Spleen (tissue), 11 donors: ENCODE data around the gene FOLR1. TPM values are rescaled to one million over a fixed set of nuclear protein-coding genes. Genes with fewer than 3 reads are reported as not detected.

ENCODE experiments used
- DNase-seq: peaks from one replicate; pipeline ENCODE4 v3.0.0-alpha.2; 2020
- H3K27ac ChIP-seq, 8 donors: fragments of 200-600 bp; sonication (generic) in 7 of 8; 1 replicate in 4 of 8; 2 replicates in 4 of 8; pipeline versions ENCODE4 v1.5.0 to v1.8.0; 2016 to 2021; ENCODE audit warnings: inconsistent platforms in 4 of 8, mild to moderate bottlenecking in 4 of 8, moderate library complexity in 1 of 8
- H3K27me3 ChIP-seq, 7 donors: fragments of 200-600 bp; sonication (generic) in 6 of 7; replicated peaks in 1 of 7; 1 replicate in 4 of 7; 2 replicates in 3 of 7; pipeline versions ENCODE4 v1.5.0 to v1.8.0; 2016 to 2021; ENCODE audit warnings: inconsistent platforms in 3 of 7, mild to moderate bottlenecking in 1 of 7
- H3K36me3 ChIP-seq, 6 donors: fragments of 200-600 bp; sonication (generic) in 5 of 6; 1 replicate in 4 of 6; 2 replicates in 2 of 6; pipeline versions ENCODE4 v1.5.0 to v1.8.0; 2016 to 2021; ENCODE audit warnings: inconsistent platforms in 2 of 6
- H3K4me1 ChIP-seq, 6 donors: fragments of 200-600 bp; sonication (generic) in 5 of 6; 1 replicate in 3 of 6; 2 replicates in 3 of 6; pipeline versions ENCODE4 v1.5.0 to v1.8.0; 2016 to 2021; ENCODE audit warnings: inconsistent platforms in 3 of 6
- H3K4me3 ChIP-seq, 8 donors: fragments of 200-600 bp; sonication (generic) in 7 of 8; 1 replicate in 4 of 8; 2 replicates in 4 of 8; pipeline versions ENCODE4 v1.5.0 to v1.8.0; 2016 to 2021; ENCODE audit warnings: inconsistent platforms in 4 of 8, mild to moderate bottlenecking in 4 of 8, moderate library complexity in 2 of 8
- H3K9me3 ChIP-seq, 8 donors: fragments of 200-600 bp; sonication (generic) in 7 of 8; 1 replicate in 4 of 8; 2 replicates in 4 of 8; pipeline versions ENCODE4 v1.5.0 to v1.8.0; 2016 to 2021; ENCODE audit warnings: inconsistent platforms in 4 of 8
- POLR2A ChIP-seq, 3 donors: fragments of 450-650 bp; IDR thresholded peaks; one replicate each; pipeline ENCODE4 v1.5.1; 2017; ENCODE audit warnings: antibody characterized with exemption in 3 of 3, mild to moderate bottlenecking in 1 of 3
- POLR2AphosphoS5 ChIP-seq, 3 donors: sonication (generic); formaldehyde crosslinking; IDR thresholded peaks; one replicate each; pipeline ENCODE4 v1.5.1; 2017; ENCODE audit warnings: antibody characterized with exemption in 3 of 3
- WGBS, 5 donors: extraction: QIAGEN DNeasy Blood & Tissue Kit in 3 of 5; methylation state at CpG; one replicate each; pipeline versions ENCODE4 v1.1.5 to v1.1.7; 2013 to 2018; 5-methylcytosine and 5-hydroxymethylcytosine counted together
- intact Hi-C: fragments of 100-400 bp; cut with DNase I; formaldehyde crosslinking; loops from one replicate; pipeline ENCODE4 v1.15.0; 2023; ENCODE audit warnings: low total_unique reads
- polyA plus RNA-seq, 3 donors: library from polyadenylated mRNA; stranded (reverse); fragments of 200-250 nt; gene quantifications; one replicate each; pipeline ENCODE4 v1.2.1, GENCODE V29; 2013
- total RNA-seq, 7 donors: library from RNA; depleted of rRNA in 3 of 7; stranded (reverse); fragments of >200 nt in 3 of 7; fragmentation: NEBNext Ultra II Directional in 4 of 7; extraction: Animal tissue kit (Norgen Biotek cat#: 25700) in 4 of 7; gene quantifications; one replicate each; pipeline versions ENCODE4 v1.1.0 to v1.2.1, GENCODE V29; 2016 to 2021
- TF ChIP-seq, protein P1 (sequence below), 11 experiments: fragments of 200-600 bp in 7 of 11; fragments of 450-650 bp in 4 of 11; sonication (generic) in 4 of 11; IDR thresholded peaks in 8 of 11; conservative IDR thresholded peaks in 3 of 11; 1 replicate in 7 of 11; 2 replicates in 4 of 11; pipeline versions ENCODE4 v1.4.0 to v1.8.0; 2016 to 2021; ENCODE audit warnings: antibody characterized with exemption in 11 of 11, inconsistent platforms in 4 of 11, mild to moderate bottlenecking in 1 of 11
- donor health status: healthy with polysubstance abuse.
- donor health status: DM: no; HTN: no; CAD: no; lungs with moderate emphysema.
- donor health status: DM: no; HTN: no; CAD: no.
- donor health status: Bipolar disorder and iron deficiency.
- donor health status: healthy.
- donor health status: DM: no; HTN: no; CAD: no.
- donor health status: DM: yes; HTN: yes; CAD: no.

FOLR1 gene
- total and polyA plus RNA-seq, 10 donors = 0.10 TPM; not detected in 9

DNA sequence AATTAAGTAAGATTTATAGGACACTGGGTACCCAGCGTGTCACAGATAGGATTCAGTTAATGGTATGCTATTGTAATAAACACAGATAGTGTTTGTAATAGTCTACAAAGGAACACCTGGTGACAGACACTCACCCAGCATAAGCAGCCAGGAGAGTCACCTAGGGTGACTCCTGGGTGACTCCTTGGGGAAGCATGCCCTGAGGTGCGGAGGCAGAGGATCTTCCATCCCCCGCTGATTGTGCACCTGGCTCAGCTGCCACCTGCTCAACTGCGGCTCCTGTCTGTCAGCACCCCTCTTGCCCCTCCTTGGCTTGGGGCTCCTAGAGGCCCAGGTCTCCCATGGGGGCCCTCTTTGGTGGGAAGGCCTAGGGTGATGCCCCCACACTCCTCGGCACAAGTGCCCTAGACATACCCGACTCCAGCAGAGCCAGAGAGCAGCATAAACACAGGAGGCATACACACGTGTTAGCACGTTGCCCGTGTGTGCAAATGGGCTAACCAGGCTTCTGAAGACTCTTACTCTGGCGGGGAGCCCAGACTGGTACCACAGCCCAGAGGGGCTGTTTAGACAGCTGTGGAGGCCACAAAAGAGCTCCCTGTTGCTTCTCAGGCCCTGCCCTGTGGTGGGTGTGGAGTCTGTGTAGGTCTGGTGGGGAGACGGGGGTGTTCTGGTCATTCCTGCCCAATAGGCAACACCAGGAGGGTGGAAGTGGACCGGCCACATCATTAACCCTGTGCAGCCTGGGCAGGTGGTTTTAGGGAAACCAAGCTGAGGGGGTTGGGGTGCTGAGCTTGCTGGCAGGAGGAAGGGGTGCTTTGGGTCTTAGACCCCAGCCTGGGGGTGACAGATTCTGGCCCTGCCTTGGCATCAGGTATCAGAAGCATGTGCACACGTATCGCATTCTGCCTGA, 35.6 kb downstream of the FOLR1 start:
- Histone ChIP-seq H3K27ac (no peak overlapping the region), H3K9me3 (no peaks in the 10 kb centered on the region), H3K36me3 (peaks cover 4 to 64% (median 45%) of the 10 kb centered on the region in 6 donors), H3K27me3 (no peaks in the 10 kb centered on the region), H3K4me1 (peaks cover 10 to 41% (median 22%) of the 10 kb centered on the region in 6 donors), H3K4me3 (no peak overlapping the region)
- TF ChIP-seq, protein P1, sequence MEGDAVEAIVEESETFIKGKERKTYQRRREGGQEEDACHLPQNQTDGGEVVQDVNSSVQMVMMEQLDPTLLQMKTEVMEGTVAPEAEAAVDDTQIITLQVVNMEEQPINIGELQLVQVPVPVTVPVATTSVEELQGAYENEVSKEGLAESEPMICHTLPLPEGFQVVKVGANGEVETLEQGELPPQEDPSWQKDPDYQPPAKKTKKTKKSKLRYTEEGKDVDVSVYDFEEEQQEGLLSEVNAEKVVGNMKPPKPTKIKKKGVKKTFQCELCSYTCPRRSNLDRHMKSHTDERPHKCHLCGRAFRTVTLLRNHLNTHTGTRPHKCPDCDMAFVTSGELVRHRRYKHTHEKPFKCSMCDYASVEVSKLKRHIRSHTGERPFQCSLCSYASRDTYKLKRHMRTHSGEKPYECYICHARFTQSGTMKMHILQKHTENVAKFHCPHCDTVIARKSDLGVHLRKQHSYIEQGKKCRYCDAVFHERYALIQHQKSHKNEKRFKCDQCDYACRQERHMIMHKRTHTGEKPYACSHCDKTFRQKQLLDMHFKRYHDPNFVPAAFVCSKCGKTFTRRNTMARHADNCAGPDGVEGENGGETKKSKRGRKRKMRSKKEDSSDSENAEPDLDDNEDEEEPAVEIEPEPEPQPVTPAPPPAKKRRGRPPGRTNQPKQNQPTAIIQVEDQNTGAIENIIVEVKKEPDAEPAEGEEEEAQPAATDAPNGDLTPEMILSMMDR (IDR thresholded peaks at IDR 0.05 in 8 of 11, conservative IDR thresholded peaks at IDR 0.05 in 3 of 11) = no peak
- TF ChIP-seq POLR2AphosphoS5 (IDR thresholded peaks at IDR 0.05) (no peak), POLR2A (IDR thresholded peaks at IDR 0.05) (no peak)
- intact Hi-C loops = no loop called here
- peak; percentile 65 for DNase-seq
- 91 to 98% (median 92%) methylated on average over 11 to 14 of the region's 14 CpGs for WGBS, 5 donors

DNA sequence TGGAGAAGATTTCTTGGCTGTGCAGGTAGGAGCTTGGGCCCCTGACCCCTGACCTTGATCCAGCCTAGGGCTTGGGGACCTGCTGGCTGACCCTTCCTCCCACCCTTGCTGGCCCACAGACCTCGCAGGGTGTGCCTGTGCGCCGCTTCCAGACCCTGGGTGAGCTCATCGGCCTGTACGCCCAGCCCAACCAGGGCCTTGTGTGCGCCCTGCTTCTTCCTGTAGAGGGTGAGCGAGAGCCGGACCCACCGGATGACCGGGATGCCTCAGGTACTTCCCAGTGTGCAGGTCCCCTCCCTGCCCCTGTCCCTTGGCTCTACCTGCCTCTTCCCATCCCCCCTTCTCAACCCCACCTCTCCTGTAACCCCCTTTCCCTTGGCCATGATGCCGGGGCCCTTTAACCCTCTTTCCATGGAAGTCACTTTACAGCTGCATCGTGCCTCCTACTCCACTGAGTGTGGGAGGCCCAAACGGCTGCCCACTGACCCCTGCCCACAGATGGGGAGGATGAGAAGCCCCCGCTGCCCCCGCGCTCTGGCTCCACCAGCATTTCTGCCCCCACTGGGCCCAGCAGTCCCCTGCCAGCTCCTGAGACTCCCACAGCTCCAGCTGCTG, 36.4 kb downstream of the FOLR1 start:
- peaks cover 4 to 71% (median 52%) of the 10 kb centered on the region in 6 donors for H3K36me3 ChIP-seq
- intact Hi-C loops = no loop called here
- TF ChIP-seq, protein P1 (IDR thresholded peaks at IDR 0.05 in 8 of 11, conservative IDR thresholded peaks at IDR 0.05 in 3 of 11) = no peak
- TF ChIP-seq POLR2AphosphoS5 (IDR thresholded peaks at IDR 0.05) = peak in 2 of 3 donors; percentile 23 to 64
- H3K4me1 ChIP-seq = peaks cover 8 to 43% (median 18%) of the 10 kb centered on the region in 6 donors
- H3K27me3 ChIP-seq = no peaks in the 10 kb centered on the region
- WGBS, 5 donors = 85 to 93% (median 89%) methylated on average over 16 of the region's 16 CpGs
- H3K27ac ChIP-seq = no peak overlapping the region
- no peaks in the 10 kb centered on the region for H3K9me3 ChIP-seq
- H3K4me3 ChIP-seq = no peak overlapping the region
- peak; percentile 70 for DNase-seq

DNA sequence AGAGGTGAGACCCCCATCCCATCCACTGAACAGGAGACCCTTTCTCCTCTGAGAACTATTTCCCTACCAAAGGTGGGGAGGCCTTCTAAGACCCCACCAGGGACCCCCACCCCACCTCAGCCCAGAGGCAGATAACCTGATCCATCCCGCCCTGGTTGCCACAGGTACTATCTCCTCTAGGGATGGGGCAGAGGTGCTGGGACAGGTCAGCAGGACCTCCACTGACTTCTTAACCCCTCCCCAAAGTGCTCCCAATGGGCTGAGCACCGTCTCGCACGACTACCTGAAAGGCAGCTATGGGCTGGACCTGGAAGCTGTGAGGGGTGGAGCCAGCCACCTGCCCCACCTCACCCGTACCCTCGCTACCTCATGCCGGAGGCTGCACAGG, 36.9 kb downstream of the FOLR1 start:
- intact Hi-C loops = no loop called here
- Histone ChIP-seq H3K36me3 (peaks cover 4 to 76% (median 57%) of the 10 kb centered on the region in 6 donors), H3K9me3 (no peaks in the 10 kb centered on the region), H3K4me1 (peaks cover 8 to 48% (median 18%) of the 10 kb centered on the region in 6 donors), H3K27me3 (no peaks in the 10 kb centered on the region), H3K27ac (no peak overlapping the region), H3K4me3 (no peak overlapping the region)
- 93 to 97% (median 94%) methylated on average over 7 of the region's 7 CpGs for whole genome bisulfite sequencing, 5 donors
- DNase-seq = peak; percentile 67
- TF ChIP-seq, protein P1 (IDR thresholded peaks at IDR 0.05 in 8 of 11, conservative IDR thresholded peaks at IDR 0.05 in 3 of 11) = no peak
- peak in 1 of 3 donors; percentile 29 for TF ChIP-seq POLR2AphosphoS5 (IDR thresholded peaks at IDR 0.05)
- TF ChIP-seq POLR2A (IDR thresholded peaks at IDR 0.05) = no peak
